GM21390 (cell line): ENCODE data around the gene CLDN9.
"Not testable (repeated sequence)": the region's sequence is repeated elsewhere in the genome, so short reads cannot be mapped to it uniquely, and the experiment has no call there.

Source experiments
- ATAC-seq: cut with Tn5 transposase; IDR thresholded peaks from one replicate; pipeline ENCODE4 v1.9.1; 2021; ENCODE audit not compliant: unreplicated experiment

CLDN9 gene

DNA sequence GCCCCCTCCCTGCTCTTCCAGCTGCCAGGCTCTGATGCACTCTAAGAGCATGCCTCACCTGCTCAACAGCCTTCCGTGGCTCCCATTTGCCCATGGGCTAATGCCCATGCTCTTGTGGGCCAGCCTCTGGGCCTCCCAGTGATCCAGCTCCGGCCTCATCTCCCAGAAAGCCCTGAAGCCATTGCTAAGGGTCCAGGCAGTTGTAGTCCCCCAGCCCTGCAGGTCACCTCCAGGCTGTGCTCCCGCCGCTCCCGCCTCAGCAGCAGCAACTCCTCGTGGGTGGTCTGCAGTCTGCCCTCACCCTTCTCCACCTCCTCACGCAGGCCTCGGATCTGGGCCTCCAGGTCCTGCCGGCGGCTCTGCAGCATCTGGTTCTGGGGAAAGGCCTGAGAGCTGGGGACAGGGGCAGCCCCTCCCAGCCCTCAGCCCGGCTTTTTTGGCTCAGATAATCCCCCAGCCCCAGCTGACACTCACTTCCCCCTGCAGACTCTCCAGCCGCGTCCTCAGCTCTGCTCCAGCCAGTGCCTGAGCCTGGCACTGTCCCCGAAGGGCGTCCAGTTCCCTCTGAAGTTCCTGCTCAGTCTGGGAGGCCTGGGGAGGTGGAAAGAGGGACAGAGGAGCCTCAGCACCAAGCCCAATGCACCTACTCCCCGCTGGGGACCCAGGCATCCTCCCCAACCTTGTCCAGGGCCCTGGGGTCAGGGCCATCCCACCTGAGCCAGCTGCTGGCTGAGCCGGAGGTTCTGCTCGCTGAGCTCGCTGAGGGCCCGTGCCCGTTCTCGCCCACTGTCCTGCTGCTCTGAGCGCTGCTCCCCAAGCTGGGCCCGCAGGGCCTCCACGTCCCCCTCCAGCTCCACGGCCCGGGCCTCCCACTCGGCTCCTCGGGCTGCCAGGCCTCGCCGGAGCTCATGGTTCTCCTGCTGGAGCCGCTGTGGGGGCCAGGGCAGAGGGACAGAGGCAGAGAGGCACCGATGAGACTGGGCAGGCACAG is 17.8 kb downstream of the CLDN9 start:
- ATAC-seq = no peak

DNA sequence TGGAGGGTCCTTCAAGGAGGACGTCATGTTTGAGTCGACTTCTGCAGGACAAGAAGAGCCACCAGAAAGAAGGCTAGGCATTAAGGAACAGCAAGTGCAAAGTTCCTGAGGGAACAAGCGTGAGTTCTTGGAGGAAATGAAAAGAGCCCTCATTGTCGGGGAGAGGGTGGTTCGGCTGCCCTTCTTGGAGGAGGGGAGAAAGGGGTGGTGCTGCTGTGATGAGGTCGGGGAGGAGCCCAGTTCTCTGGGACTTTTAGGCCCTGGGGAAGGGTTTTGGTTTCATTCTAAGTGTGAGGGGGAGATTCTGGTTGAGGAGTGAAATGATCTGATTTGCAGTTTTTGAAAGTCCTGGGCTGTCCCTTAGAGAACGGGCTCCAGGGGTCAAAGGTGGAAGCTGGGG is 19.9 kb downstream of the CLDN9 start:
- ATAC-seq = no peak

GRCh38 chr16:3035289-3035971 is 22.7 kb downstream of the CLDN9 start:
- ATAC-seq = no peak

GRCh38 chr16:3035972-3036725 is 23.4 kb downstream of the CLDN9 start:
- no peak for ATAC-seq

DNA sequence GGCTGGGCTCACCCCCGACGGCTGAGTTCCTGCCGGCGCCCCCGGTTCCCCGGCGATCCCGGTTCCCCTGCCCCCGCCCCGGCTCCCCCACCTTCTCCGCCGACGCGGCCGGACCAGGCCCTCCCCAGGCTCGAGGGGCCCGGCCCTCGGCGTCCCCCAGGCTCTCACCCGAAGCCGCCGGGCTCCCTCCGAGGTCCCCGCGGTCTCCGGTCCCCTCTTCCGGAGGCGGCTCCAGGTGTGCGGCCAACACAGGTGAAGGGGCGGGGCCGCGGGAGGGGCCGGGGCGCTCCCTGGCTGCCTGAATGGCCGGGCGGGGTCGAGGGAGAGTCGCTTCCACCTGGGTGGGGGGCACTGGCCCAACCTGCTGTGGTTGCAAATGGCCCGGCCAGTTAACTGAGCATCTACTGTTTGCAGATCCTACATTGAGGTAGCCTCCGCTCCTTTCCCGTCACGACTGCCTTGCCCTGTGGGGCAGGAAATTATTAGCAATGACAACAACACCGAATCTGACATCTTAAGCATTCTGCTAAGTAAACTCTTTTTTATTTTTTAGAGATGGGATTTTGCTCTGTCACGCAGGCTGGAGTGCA is 24.1 kb downstream of the CLDN9 start, which contains the start of gene BICDL2:
BICDL2 (minus strand) TSS at position 219 of the 590 bp plus-strand sequence. CDS start 1,448 bp downstream, outside the sequence.
- ATAC-seq = no peak

DNA sequence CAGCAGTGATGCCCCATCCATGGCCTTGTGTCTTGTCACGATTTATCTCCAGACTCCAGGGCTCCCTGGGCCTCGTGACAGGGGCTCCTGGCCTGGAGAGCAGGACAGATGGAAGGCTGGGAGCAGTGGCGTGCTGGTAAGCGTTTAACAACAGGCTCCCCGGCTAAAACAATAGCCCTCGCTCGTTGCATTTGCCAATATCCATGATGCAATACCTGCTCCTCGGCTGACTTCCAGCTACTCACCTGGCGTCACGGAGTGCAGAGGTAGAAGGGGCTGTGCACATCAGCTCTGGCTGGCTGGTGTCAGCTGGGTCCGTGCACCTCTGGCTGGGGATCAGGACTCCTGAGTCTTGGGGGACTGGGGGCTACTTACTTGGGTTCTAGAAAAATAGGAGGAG is 25.5 kb downstream of the CLDN9 start:
- no peak for ATAC-seq

DNA sequence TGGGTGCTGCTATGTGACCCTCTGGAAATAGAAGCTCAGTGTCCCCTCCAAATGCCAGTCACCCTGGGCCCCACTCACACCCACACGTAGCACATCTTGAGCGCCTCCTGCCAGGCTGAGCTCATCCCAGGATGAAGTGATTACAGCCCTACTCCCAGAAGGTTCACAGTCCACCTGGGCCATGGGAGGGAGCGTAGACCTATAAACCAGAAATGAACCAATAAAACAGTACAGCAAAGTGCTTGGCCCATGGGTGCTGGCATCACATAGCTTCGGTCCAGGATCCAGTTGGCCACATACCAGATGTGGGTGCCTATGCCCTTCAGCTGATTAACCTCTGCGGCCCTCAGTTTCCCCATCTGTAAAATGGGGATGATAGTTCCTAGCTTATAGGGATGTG is 26.2 kb downstream of the CLDN9 start:
- no peak for ATAC-seq

- ATAC-seq = no peak
Observed at GRCh38 chr16:3042376-3042775, 29.7 kb downstream of the CLDN9 start.

DNA sequence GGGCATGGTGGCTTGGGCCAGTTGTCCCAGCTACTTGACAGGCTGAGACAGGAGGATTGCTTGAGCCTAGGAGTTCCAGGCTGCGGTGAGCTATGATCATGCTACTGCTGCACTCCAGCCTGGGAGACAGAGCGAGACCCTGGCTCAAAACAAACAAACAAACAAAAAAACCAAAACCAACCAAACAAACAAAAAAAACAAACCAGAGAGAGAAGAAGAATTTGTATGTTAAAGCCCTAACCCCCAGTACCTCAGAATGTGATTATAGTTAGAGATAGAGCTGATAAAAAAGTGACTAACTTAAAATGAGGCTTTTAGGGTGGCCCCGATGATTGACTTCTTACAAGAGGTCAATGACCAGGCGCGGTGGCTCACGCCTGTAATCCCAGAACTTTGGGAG is 32.0 kb downstream of the CLDN9 start:
- ATAC-seq = no peak

GRCh38 chr16:3045758-3046640 is 33.3 kb downstream of the CLDN9 start, which contains the start of gene MMP25:
Gene MMP25 (plus strand): TSS chr16:3046561. CDS start chr16:3046918, 357 bp downstream.
- ATAC-seq = no peak

- no peak for ATAC-seq
Observed at GRCh38 chr16:3046641-3047386, 34.1 kb downstream of the CLDN9 start.

GRCh38 chr16:3047387-3047720 is 34.6 kb downstream of the CLDN9 start:
- ATAC-seq = no peak

GRCh38 chr16:3049921-3050481 is 37.3 kb downstream of the CLDN9 start:
- no peak for ATAC-seq

GRCh38 chr16:3050487-3050886 is 37.8 kb downstream of the CLDN9 start:
- ATAC-seq = no peak

- ATAC-seq = no peak
Observed at GRCh38 chr16:3051009-3051408, 38.3 kb downstream of the CLDN9 start.

GRCh38 chr16:3051494-3051893 is 38.8 kb downstream of the CLDN9 start:
- no peak for ATAC-seq

GRCh38 chr16:3052571-3053329 is 40.0 kb downstream of the CLDN9 start:
- not testable (repeated sequence) for ATAC-seq

DNA sequence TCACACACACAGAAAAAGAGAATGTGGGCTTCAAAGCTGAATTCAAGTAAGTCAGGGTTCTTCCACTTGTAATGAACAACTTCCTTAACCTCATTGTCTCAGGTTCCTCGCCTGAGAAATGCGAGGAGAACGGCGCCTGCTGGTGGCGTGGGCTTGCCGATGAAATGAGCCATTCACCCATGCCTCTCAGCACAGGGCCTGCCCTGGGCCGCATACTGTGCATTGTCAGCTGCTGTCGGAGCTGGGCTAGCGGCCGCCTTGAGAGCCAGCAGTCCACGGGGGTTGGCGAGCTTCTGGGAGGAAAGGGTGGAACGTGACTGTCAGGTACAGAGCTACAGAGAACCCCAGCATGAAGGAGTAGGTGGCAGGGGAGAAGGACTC is 40.6 kb downstream of the CLDN9 start:
- not testable (repeated sequence) for ATAC-seq
